Stimulated activated naive CD8-positive, alpha-beta T cell treated with anti-CD3 and anti-CD28 coated beads, Interleukin-15, Interleukin-2, amounts not matched to agents 100 ng/mL and 50 ng/mL, for 24 hours (primary cell): ENCODE results near the gene RAG1.
"Not testable (repeated sequence)": the region's sequence is repeated elsewhere in the genome, so short reads cannot be mapped to it uniquely, and the experiment has no call there.

ENCODE experiments used
- H3K27ac Mint-ChIP-seq: one replicate; pipeline ENCODE4 v1.8.0; 2021; ENCODE audit warnings: mild to moderate bottlenecking, mixed read lengths
- H3K27me3 Mint-ChIP-seq: one replicate; pipeline ENCODE4 v1.8.0; 2021; ENCODE audit warnings: mixed read lengths
- H3K36me3 Mint-ChIP-seq: one replicate; pipeline ENCODE4 v1.8.0; 2021; ENCODE audit warnings: low read depth, mixed read lengths
- H3K4me1 Mint-ChIP-seq: one replicate; pipeline ENCODE4 v1.8.0; 2021; ENCODE audit warnings: low read depth, mixed read lengths
- H3K4me3 Mint-ChIP-seq: one replicate; pipeline ENCODE4 v1.8.0; 2021; ENCODE audit warnings: mild to moderate bottlenecking, mixed read lengths
- H3K9me3 Mint-ChIP-seq: one replicate; pipeline ENCODE4 v1.8.0; 2021; ENCODE audit warnings: mixed read lengths

The RAG1 gene

GRCh38 chr11:36567694-36568093 lies at the start of gene RAG1:
Gene RAG1, plus strand, starts transcription at chr11:36568007. Its CDS starts 5,298 bp downstream, at chr11:36573305.
- no peak within 1 kb of the TSS for H3K4me3 Mint-ChIP-seq
- no peak within 1 kb of the TSS for H3K27ac Mint-ChIP-seq
- peaks cover 7% of the 10 kb centered on the region for H3K4me1 Mint-ChIP-seq
- H3K9me3 Mint-ChIP-seq, result no peaks in the 10 kb centered on the region
- H3K27me3 Mint-ChIP-seq, result peaks cover 49% of the 10 kb centered on the region
- H3K36me3 Mint-ChIP-seq, result no peaks in the 10 kb centered on the region

GRCh38 chr11:36530840-36531239 lies 37.0 kb upstream of the RAG1 start:
- no peak overlapping the region for H3K27ac Mint-ChIP-seq
- H3K36me3 Mint-ChIP-seq, result no peaks in the 10 kb centered on the region
- no peak overlapping the region for H3K4me3 Mint-ChIP-seq
- peaks cover 26% of the 10 kb centered on the region for H3K27me3 Mint-ChIP-seq
- H3K9me3 Mint-ChIP-seq, result peaks cover 4% of the 10 kb centered on the region
- no peaks in the 10 kb centered on the region for H3K4me1 Mint-ChIP-seq

GRCh38 chr11:36532941-36533601 lies 34.7 kb upstream of the RAG1 start:
- Mint-ChIP-seq H3K4me3 (no peak overlapping the region), H3K27ac (no peak overlapping the region), H3K27me3 (peaks cover 20% of the 10 kb centered on the region), H3K4me1 (no peaks in the 10 kb centered on the region), H3K9me3 (peaks cover 4% of the 10 kb centered on the region), H3K36me3 (no peaks in the 10 kb centered on the region)

GRCh38 chr11:36534276-36534840 lies 33.4 kb upstream of the RAG1 start:
- H3K9me3 Mint-ChIP-seq, result no peaks in the 10 kb centered on the region

GRCh38 chr11:36540998-36541397 lies 26.8 kb upstream of the RAG1 start:
- Mint-ChIP-seq H3K4me3 (no peak overlapping the region), H3K4me1 (no peaks in the 10 kb centered on the region), H3K36me3 (no peaks in the 10 kb centered on the region), H3K27me3 (no peaks in the 10 kb centered on the region), H3K27ac (no peak overlapping the region), H3K9me3 (no peaks in the 10 kb centered on the region)

More at GRCh38 chr11:36534276-36534840, 33.4 kb upstream of the RAG1 start:
- Mint-ChIP-seq H3K36me3 (no peaks in the 10 kb centered on the region), H3K27ac (no peak overlapping the region), H3K27me3 (peaks cover 9% of the 10 kb centered on the region), H3K4me3 (no peak overlapping the region), H3K4me1 (no peaks in the 10 kb centered on the region)

GRCh38 chr11:36550385-36551115 lies 17.3 kb upstream of the RAG1 start:
- H3K27me3 Mint-ChIP-seq, result peaks cover 5% of the 10 kb centered on the region
- no peak overlapping the region for H3K27ac Mint-ChIP-seq
- no peaks in the 10 kb centered on the region for H3K4me1 Mint-ChIP-seq
- H3K4me3 Mint-ChIP-seq, result no peak overlapping the region
- H3K9me3 Mint-ChIP-seq, result no peaks in the 10 kb centered on the region
- H3K36me3 Mint-ChIP-seq, result no peaks in the 10 kb centered on the region

GRCh38 chr11:36557390-36557789 lies 10.4 kb upstream of the RAG1 start:
- peaks cover 25% of the 10 kb centered on the region for H3K4me1 Mint-ChIP-seq
- not testable (repeated sequence) for H3K4me3 Mint-ChIP-seq, H3K27me3 Mint-ChIP-seq, H3K36me3 Mint-ChIP-seq, H3K27ac Mint-ChIP-seq, H3K9me3 Mint-ChIP-seq

- Mint-ChIP-seq H3K27ac (no peak overlapping the region), H3K36me3 (peaks cover 3% of the 10 kb centered on the region), H3K4me3 (no peak overlapping the region), H3K27me3 (peaks cover 9% of the 10 kb centered on the region), H3K9me3 (peaks cover 4% of the 10 kb centered on the region), H3K4me1 (peaks cover 25% of the 10 kb centered on the region)
These were observed 9.8 kb upstream of the RAG1 start for GRCh38 chr11:36557991-36558390.

GRCh38 chr11:36558571-36559413 lies 9.0 kb upstream of the RAG1 start:
- H3K4me3 Mint-ChIP-seq, result peak overlapping the region; percentile 55
- peaks cover 4% of the 10 kb centered on the region for H3K9me3 Mint-ChIP-seq
- peaks cover 25% of the 10 kb centered on the region for H3K4me1 Mint-ChIP-seq
- peaks cover 3% of the 10 kb centered on the region for H3K36me3 Mint-ChIP-seq
- peaks cover 9% of the 10 kb centered on the region for H3K27me3 Mint-ChIP-seq
- H3K27ac Mint-ChIP-seq, result peak overlapping the region; percentile 32

GRCh38 chr11:36564376-36565030 lies 3.3 kb upstream of the RAG1 start:
- H3K9me3 Mint-ChIP-seq, result peaks cover 4% of the 10 kb centered on the region
- peaks cover 38% of the 10 kb centered on the region for H3K27me3 Mint-ChIP-seq
- H3K36me3 Mint-ChIP-seq, result no peaks in the 10 kb centered on the region
- H3K4me3 Mint-ChIP-seq, result peak overlapping the region; percentile 56
- peaks cover 12% of the 10 kb centered on the region for H3K4me1 Mint-ChIP-seq
- no peak overlapping the region for H3K27ac Mint-ChIP-seq

- peak overlapping the region; percentile 56 for H3K4me3 Mint-ChIP-seq
- H3K36me3 Mint-ChIP-seq, result no peaks in the 10 kb centered on the region
- no peaks in the 10 kb centered on the region for H3K9me3 Mint-ChIP-seq
- peaks cover 32% of the 10 kb centered on the region for H3K27me3 Mint-ChIP-seq
- no peak overlapping the region for H3K27ac Mint-ChIP-seq
- peaks cover 7% of the 10 kb centered on the region for H3K4me1 Mint-ChIP-seq
These were observed 2.7 kb upstream of the RAG1 start for GRCh38 chr11:36565031-36565610.

- H3K36me3 Mint-ChIP-seq, result no peaks in the 10 kb centered on the region
- H3K4me1 Mint-ChIP-seq, result peaks cover 7% of the 10 kb centered on the region
- H3K27me3 Mint-ChIP-seq, result peaks cover 37% of the 10 kb centered on the region
- no peak overlapping the region for H3K4me3 Mint-ChIP-seq
- no peaks in the 10 kb centered on the region for H3K9me3 Mint-ChIP-seq
- H3K27ac Mint-ChIP-seq, result no peak overlapping the region
These were observed 1.3 kb upstream of the RAG1 start for GRCh38 chr11:36566407-36567053.

GRCh38 chr11:36569095-36569494 lies 1.3 kb downstream of the RAG1 start:
- Mint-ChIP-seq H3K36me3 (no peaks in the 10 kb centered on the region), H3K27me3 (peaks cover 48% of the 10 kb centered on the region), H3K27ac (no peak overlapping the region)

GRCh38 chr11:36574486-36574885 lies 6.7 kb downstream of the RAG1 start:
- Mint-ChIP-seq H3K9me3 (no peaks in the 10 kb centered on the region), H3K27me3 (peaks cover 20% of the 10 kb centered on the region), H3K27ac (no peak overlapping the region), H3K4me1 (no peaks in the 10 kb centered on the region), H3K36me3 (no peaks in the 10 kb centered on the region), H3K4me3 (no peak overlapping the region)

More at GRCh38 chr11:36569095-36569494, 1.3 kb downstream of the RAG1 start:
- peaks cover 7% of the 10 kb centered on the region for H3K4me1 Mint-ChIP-seq
- H3K9me3 Mint-ChIP-seq, result no peaks in the 10 kb centered on the region
- H3K4me3 Mint-ChIP-seq, result no peak overlapping the region
